Keratinocyte (primary cell): ENCODE data around the gene LRP1B. TPM values are rescaled to one million over a fixed set of nuclear protein-coding genes. Genes with fewer than 3 reads are reported as not detected.

ENCODE experiments used
- DNase-seq: peaks from one replicate; pipeline ENCODE4 v3.0.0-alpha.2; 2011; ENCODE audit warnings: low read depth, missing footprints, low spot score
- FAIRE-seq: peaks from 2 replicates; lab custom pipeline; 2011; peaks lifted over from hg19 to GRCh38; lab: Jason Lieb, UNC
- H2AFZ ChIP-seq: 2 replicates; pipeline ENCODE4 v1.6.0; 2012; ENCODE audit warnings: low read length, control low read depth, inconsistent platforms; ENCODE audit not compliant: control insufficient read depth
- H3K27ac ChIP-seq: 2 replicates; pipeline ENCODE4 v1.5.1; 2011; ENCODE audit warnings: low read length; ENCODE audit not compliant: control insufficient read depth, insufficient read depth
- H3K27me3 ChIP-seq: 3 replicates; pipeline ENCODE4 v1.6.0; 2011; ENCODE audit warnings: low read length; ENCODE audit not compliant: control insufficient read depth, insufficient read depth; ENCODE audit errors: extremely low read depth
- H3K36me3 ChIP-seq, 2 experiments: 2 replicates in 1 of 2; 3 replicates in 1 of 2; pipeline ENCODE4 v1.5.1; 2011; ENCODE audit warnings: low read length in 2 of 2, mild to moderate bottlenecking in 1 of 2; ENCODE audit not compliant: control insufficient read depth in 2 of 2, insufficient read depth in 2 of 2; ENCODE audit errors: extremely low read depth in 1 of 2
- H3K4me1 ChIP-seq: 3 replicates; pipeline ENCODE4 v1.5.1; 2011; ENCODE audit warnings: low read length; ENCODE audit not compliant: control insufficient read depth, insufficient read depth; ENCODE audit errors: extremely low read depth
- H3K4me2 ChIP-seq: 3 replicates; pipeline ENCODE4 v1.6.0; 2011; ENCODE audit warnings: low read depth, low read length; ENCODE audit not compliant: control insufficient read depth, insufficient read depth; ENCODE audit errors: extremely low read depth
- H3K4me3 ChIP-seq, 3 experiments: fragments of 200-600 bp in 1 of 3; sonication (generic) in 1 of 3; 2 replicates in 2 of 3; 3 replicates in 1 of 3; pipeline ENCODE4 v1.5.1; 2011 to 2016; ENCODE audit warnings: low read length in 3 of 3, mild to moderate bottlenecking in 3 of 3, control low read depth in 2 of 3, inconsistent platforms in 1 of 3, low read depth in 1 of 3, mixed read lengths in 1 of 3, mixed run types in 1 of 3, moderate library complexity in 1 of 3; ENCODE audit not compliant: control insufficient read depth in 2 of 3, insufficient read depth in 2 of 3; ENCODE audit errors: extremely low read depth in 1 of 3
- H3K79me2 ChIP-seq: 2 replicates; pipeline ENCODE4 v1.6.0; 2012; ENCODE audit warnings: low read length; ENCODE audit not compliant: control insufficient read depth, insufficient read depth
- H3K9ac ChIP-seq: 3 replicates; pipeline ENCODE4 v1.6.0; 2011; ENCODE audit warnings: low read length; ENCODE audit not compliant: control insufficient read depth, insufficient read depth; ENCODE audit errors: extremely low read depth
- H3K9me1 ChIP-seq: 3 replicates; pipeline ENCODE4 v1.6.0; 2011; ENCODE audit warnings: low read length; ENCODE audit not compliant: control insufficient read depth, insufficient read depth; ENCODE audit errors: extremely low read depth
- H3K9me3 ChIP-seq: 2 replicates; pipeline ENCODE4 v1.5.1; 2012; ENCODE audit warnings: low read depth, low read length; ENCODE audit not compliant: control insufficient read depth
- H4K20me1 ChIP-seq: 3 replicates; pipeline ENCODE4 v1.6.0; 2011; ENCODE audit warnings: low read length; ENCODE audit not compliant: control insufficient read depth, insufficient read depth; ENCODE audit errors: extremely low read depth
- EZH2 ChIP-seq: IDR thresholded peaks from one replicate; pipeline ENCODE4 v1.6.1; 2012; ENCODE audit warnings: inconsistent platforms, mild to moderate bottlenecking, low read length, moderate library complexity
- dilution Hi-C: fragments of 300-500 bp; cut with MboI; formaldehyde crosslinking; loops from one replicate; pipeline ENCODE4 v1.7.0; 2020; ENCODE audit warnings: low sequenced_read_pairs; ENCODE audit not compliant: extremely low pct_ligation_motif_present
- polyA plus RNA-seq, 5 experiments: library from polyadenylated mRNA; depleted of rRNA in 3 of 5; stranded (reverse) in 3 of 5; stranded (forward) in 1 of 5; unstranded in 1 of 5; fragments of >200 nt; gene quantifications; 1 replicate in 1 of 5; 2 replicates in 3 of 5; 3 replicates in 1 of 5; pipeline versions ENCODE4 v1.2.1 to v1.2.3, GENCODE V29; 2011 to 2012; ENCODE audit warnings: missing spikeins in 2 of 5, low read depth in 1 of 5, low replicate concordance in 1 of 5
- TF ChIP-seq, protein P1 (sequence below), 3 experiments: IDR thresholded peaks in 1 of 3; conservative IDR thresholded peaks in 1 of 3; optimal IDR thresholded peaks in 1 of 3; 2 replicates in 2 of 3; 3 replicates in 1 of 3; pipeline versions ENCODE3 to v1.5.1; 2011; ENCODE audit warnings: low read length in 3 of 3, mild to moderate bottlenecking in 3 of 3, moderate library complexity in 2 of 3, control low read depth in 1 of 3, inconsistent platforms in 1 of 3; ENCODE audit not compliant: insufficient read depth in 2 of 3; ENCODE audit errors: extremely low read depth in 1 of 3

The LRP1B gene
- polyA plus RNA-seq, 1 donor (not counting 4 experiments of a cell fraction or from before 2014, with no cell fraction given) = not detected

DNA sequence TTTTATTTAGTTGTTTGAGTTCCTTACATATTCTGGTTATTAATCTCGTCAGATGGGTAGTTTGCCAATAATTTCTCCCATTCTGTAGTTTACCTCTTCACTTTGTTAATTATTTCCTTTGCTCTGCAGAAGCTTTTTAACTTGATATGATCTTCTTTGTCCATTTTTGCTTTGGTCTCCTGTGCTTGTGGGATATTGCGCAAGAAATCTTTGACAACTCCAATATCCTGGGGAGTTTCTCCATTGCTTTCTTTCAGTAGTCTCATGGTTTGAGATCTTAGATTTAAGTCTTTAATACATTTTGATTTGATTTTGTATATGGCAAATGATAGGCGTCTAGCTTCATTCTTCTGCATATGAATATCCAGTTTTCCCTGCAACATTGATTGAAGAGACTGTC is 389.2 kb downstream of the LRP1B start:
- no peak overlapping the region for H2AFZ ChIP-seq
- H3K4me1 ChIP-seq = no peaks in the 10 kb centered on the region
- H3K79me2 ChIP-seq = no peaks in the 10 kb centered on the region
- H3K27me3 ChIP-seq = no peaks in the 10 kb centered on the region
- TF ChIP-seq, protein P1, sequence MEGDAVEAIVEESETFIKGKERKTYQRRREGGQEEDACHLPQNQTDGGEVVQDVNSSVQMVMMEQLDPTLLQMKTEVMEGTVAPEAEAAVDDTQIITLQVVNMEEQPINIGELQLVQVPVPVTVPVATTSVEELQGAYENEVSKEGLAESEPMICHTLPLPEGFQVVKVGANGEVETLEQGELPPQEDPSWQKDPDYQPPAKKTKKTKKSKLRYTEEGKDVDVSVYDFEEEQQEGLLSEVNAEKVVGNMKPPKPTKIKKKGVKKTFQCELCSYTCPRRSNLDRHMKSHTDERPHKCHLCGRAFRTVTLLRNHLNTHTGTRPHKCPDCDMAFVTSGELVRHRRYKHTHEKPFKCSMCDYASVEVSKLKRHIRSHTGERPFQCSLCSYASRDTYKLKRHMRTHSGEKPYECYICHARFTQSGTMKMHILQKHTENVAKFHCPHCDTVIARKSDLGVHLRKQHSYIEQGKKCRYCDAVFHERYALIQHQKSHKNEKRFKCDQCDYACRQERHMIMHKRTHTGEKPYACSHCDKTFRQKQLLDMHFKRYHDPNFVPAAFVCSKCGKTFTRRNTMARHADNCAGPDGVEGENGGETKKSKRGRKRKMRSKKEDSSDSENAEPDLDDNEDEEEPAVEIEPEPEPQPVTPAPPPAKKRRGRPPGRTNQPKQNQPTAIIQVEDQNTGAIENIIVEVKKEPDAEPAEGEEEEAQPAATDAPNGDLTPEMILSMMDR (optimal IDR thresholded peaks at IDR 0.05 in 1 of 3, IDR thresholded peaks at IDR 0.05 in 1 of 3, conservative IDR thresholded peaks at IDR 0.05 in 1 of 3; ENCODE audit: extremely low read depth in 1 of 3, insufficient read depth in 2 of 3, low read length in 3 of 3) = no peak
- TF ChIP-seq EZH2 = no peak
- DNase-seq (no peak), FAIRE-seq (no peak)
- H3K4me2 ChIP-seq = no peak overlapping the region
- H3K9me3 ChIP-seq = no peaks in the 10 kb centered on the region
- H3K27ac ChIP-seq = no peak overlapping the region
- H4K20me1 ChIP-seq = no peaks in the 10 kb centered on the region
- no peak overlapping the region for H3K9ac ChIP-seq
- H3K9me1 ChIP-seq = no peaks in the 10 kb centered on the region
- dilution Hi-C loops = no loop called here
- H3K4me3 ChIP-seq = no peak overlapping the region
- no peaks in the 10 kb centered on the region for H3K36me3 ChIP-seq

DNA sequence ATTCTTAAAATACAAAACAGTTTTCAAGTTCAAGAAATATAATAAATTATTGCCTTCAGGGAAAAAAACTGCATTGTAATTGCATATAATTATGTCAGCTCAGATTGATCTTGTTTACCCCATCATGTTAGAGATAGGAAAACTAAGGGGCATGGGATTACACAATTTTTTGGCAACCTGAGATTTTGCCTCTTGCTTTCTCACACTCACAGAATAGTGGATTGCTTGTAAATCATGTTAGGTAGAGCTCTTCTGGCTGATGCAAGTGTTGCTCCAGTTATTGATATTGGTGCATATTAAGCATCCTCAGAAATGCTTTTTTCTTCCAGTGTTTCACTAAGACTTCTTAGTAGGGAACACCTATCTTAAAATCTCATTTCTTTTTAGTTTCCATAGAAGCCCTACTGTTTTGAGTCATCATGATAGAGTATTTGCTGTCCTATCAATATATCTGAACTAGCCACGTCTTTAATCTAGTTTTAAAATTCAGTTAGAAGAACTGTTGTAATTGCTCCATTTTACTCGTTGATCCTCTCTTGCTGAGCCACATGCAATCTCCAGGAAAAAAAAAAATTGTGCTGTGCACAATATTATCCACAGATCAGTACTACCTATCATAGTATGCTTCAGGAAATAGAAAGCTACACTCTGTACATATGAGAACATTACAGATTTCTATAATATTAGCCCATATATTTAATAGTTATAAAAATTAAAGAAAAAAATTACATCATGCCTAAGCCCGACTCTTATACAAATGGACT is 393.1 kb downstream of the LRP1B start:
- dilution Hi-C loops = no loop called here

More for the DNA sequence above, 393.1 kb downstream of the LRP1B start:
- no peaks in the 10 kb centered on the region for H3K9me1 ChIP-seq
- DNase-seq (no peak), FAIRE-seq (no peak)
- no peaks in the 10 kb centered on the region for H3K79me2 ChIP-seq
- H3K36me3 ChIP-seq = no peaks in the 10 kb centered on the region
- no peaks in the 10 kb centered on the region for H3K4me1 ChIP-seq
- TF ChIP-seq EZH2 = no peak
- TF ChIP-seq, protein P1 (optimal IDR thresholded peaks at IDR 0.05 in 1 of 3, IDR thresholded peaks at IDR 0.05 in 1 of 3, conservative IDR thresholded peaks at IDR 0.05 in 1 of 3; ENCODE audit: extremely low read depth in 1 of 3, insufficient read depth in 2 of 3, low read length in 3 of 3) = no peak
- H3K9me3 ChIP-seq = no peaks in the 10 kb centered on the region
- no peak overlapping the region for H3K27ac ChIP-seq
- no peaks in the 10 kb centered on the region for H3K27me3 ChIP-seq
- no peaks in the 10 kb centered on the region for H4K20me1 ChIP-seq
- H3K4me3 ChIP-seq = no peak overlapping the region
- no peak overlapping the region for H2AFZ ChIP-seq
- H3K9ac ChIP-seq = no peak overlapping the region
- no peak overlapping the region for H3K4me2 ChIP-seq
